ENCODE results near the gene CACNA1I. TPM values are rescaled to one million over a fixed set of nuclear protein-coding genes. Genes with fewer than 3 reads are reported as not detected.

Gene CACNA1I
- total and polyA plus RNA-seq, 2 experiments from 2014 or later: 0.42 to 2.4 TPM

GRCh38 chr22:39580795-39581194 lies 10.2 kb downstream of the CACNA1I start:
- H2AFZ ChIP-seq: no peak overlapping the region
- Mint-ChIP-seq H3K27ac (no peak overlapping the region), H3K36me3 (ENCODE audit: low read depth) (no peaks in the 10 kb centered on the region; the same call in 2 of the 3 replicates), H3K4me1 (peaks cover 11% of the 10 kb centered on the region), H3K4me3 (no peak overlapping the region), H3K9me3 (no peaks in the 10 kb centered on the region; the same call in 2 of the 3 replicates), H3K27me3 (ENCODE audit: insufficient read depth, low read depth, poor library complexity) (peaks cover 5% of the 10 kb centered on the region)
- no peaks in the 10 kb centered on the region for H3K36me3 ChIP-seq (ENCODE audit: insufficient read depth)
- H3K4me1 ChIP-seq (ENCODE audit: insufficient read depth): peaks cover 4% of the 10 kb centered on the region; the same call in 1 of the 2 replicates
- H3K27me3 ChIP-seq (ENCODE audit: insufficient read depth): no peaks in the 10 kb centered on the region
- H3K27ac ChIP-seq (ENCODE audit: low read depth): no peak overlapping the region
- ATAC-seq (no peak), DNase-seq (ENCODE audit: low spot score) (no peak)
- H3F3A ChIP-seq (replicated peaks; ENCODE audit: low read depth): no peaks in the 10 kb centered on the region
- H4K20me1 ChIP-seq (replicated peaks; ENCODE audit: insufficient read depth): no peaks in the 10 kb centered on the region
- H3K4me2 ChIP-seq: no peak overlapping the region
- TF ChIP-seq POLR2AphosphoS5 (IDR thresholded peaks at IDR 0.05; ENCODE audit: low read depth) (no peak), JUNB (IDR thresholded peaks at IDR 0.05; ENCODE audit: unreplicated experiment) (no peak), EZH2phosphoT487 (IDR thresholded peaks at IDR 0.05; ENCODE audit: unreplicated experiment) (no peak), NANOG (IDR thresholded peaks at IDR 0.05; ENCODE audit: borderline replicate concordance) (no peak), CREB1 (CRISPR knock-in tag; IDR thresholded peaks at IDR 0.05; ENCODE audit: low read depth) (no peak), ZNF462 (CRISPR knock-in tag; IDR thresholded peaks at IDR 0.05) (no peak), EZH2 (IDR thresholded peaks at IDR 0.05; ENCODE audit: low read depth, unreplicated experiment) (no peak), ZNF331 (CRISPR knock-in tag; IDR thresholded peaks at IDR 0.05; ENCODE audit: low read depth) (no peak), STAT1 (IDR thresholded peaks at IDR 0.05; ENCODE audit: unreplicated experiment) (no peak), ZNF114 (CRISPR knock-in tag; IDR thresholded peaks at IDR 0.05) (no peak), ETS1 (IDR thresholded peaks at IDR 0.05) (no peak)
- TF ChIP-seq, protein P1, sequence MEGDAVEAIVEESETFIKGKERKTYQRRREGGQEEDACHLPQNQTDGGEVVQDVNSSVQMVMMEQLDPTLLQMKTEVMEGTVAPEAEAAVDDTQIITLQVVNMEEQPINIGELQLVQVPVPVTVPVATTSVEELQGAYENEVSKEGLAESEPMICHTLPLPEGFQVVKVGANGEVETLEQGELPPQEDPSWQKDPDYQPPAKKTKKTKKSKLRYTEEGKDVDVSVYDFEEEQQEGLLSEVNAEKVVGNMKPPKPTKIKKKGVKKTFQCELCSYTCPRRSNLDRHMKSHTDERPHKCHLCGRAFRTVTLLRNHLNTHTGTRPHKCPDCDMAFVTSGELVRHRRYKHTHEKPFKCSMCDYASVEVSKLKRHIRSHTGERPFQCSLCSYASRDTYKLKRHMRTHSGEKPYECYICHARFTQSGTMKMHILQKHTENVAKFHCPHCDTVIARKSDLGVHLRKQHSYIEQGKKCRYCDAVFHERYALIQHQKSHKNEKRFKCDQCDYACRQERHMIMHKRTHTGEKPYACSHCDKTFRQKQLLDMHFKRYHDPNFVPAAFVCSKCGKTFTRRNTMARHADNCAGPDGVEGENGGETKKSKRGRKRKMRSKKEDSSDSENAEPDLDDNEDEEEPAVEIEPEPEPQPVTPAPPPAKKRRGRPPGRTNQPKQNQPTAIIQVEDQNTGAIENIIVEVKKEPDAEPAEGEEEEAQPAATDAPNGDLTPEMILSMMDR (conservative IDR thresholded peaks at IDR 0.05; ENCODE audit: low read depth in 2 of 2): no peak
- TF ChIP-seq, protein P2, sequence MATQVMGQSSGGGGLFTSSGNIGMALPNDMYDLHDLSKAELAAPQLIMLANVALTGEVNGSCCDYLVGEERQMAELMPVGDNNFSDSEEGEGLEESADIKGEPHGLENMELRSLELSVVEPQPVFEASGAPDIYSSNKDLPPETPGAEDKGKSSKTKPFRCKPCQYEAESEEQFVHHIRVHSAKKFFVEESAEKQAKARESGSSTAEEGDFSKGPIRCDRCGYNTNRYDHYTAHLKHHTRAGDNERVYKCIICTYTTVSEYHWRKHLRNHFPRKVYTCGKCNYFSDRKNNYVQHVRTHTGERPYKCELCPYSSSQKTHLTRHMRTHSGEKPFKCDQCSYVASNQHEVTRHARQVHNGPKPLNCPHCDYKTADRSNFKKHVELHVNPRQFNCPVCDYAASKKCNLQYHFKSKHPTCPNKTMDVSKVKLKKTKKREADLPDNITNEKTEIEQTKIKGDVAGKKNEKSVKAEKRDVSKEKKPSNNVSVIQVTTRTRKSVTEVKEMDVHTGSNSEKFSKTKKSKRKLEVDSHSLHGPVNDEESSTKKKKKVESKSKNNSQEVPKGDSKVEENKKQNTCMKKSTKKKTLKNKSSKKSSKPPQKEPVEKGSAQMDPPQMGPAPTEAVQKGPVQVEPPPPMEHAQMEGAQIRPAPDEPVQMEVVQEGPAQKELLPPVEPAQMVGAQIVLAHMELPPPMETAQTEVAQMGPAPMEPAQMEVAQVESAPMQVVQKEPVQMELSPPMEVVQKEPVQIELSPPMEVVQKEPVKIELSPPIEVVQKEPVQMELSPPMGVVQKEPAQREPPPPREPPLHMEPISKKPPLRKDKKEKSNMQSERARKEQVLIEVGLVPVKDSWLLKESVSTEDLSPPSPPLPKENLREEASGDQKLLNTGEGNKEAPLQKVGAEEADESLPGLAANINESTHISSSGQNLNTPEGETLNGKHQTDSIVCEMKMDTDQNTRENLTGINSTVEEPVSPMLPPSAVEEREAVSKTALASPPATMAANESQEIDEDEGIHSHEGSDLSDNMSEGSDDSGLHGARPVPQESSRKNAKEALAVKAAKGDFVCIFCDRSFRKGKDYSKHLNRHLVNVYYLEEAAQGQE (IDR thresholded peaks at IDR 0.05; ENCODE audit: unreplicated experiment): no peak
- no peaks in the 10 kb centered on the region for H3K79me2 ChIP-seq (replicated peaks; ENCODE audit: insufficient read depth)
- peaks cover 8% of the 10 kb centered on the region; the same call in 1 of the 2 replicates for H3K9me2 ChIP-seq (ENCODE audit: insufficient read depth)
- no peak overlapping the region for H3K4me3 ChIP-seq

Data from GM23338 (cell line).